Endothelial cell of umbilical vein (primary cell): Measurements from ENCODE around the gene MRM2. TPM values are rescaled to one million over a fixed set of nuclear protein-coding genes. Genes with fewer than 3 reads are reported as not detected.
A peak's percentile ranks its signal among the peaks of the same experiment; 100 is the strongest.

ENCODE experiments used
- BruUV-seq: library from RNA; stranded (reverse); fragments of 400-500 nt; replicated peaks from 2 replicates; lab custom pipeline; 2021; lab: Mats Ljungman, UMichigan
- CTCF ChIA-PET: fragments of 300-600, 350-600 bp; sonication (Branson Sonifier 250); formaldehyde crosslinking; loops from one replicate; lab custom pipeline; 2021; ENCODE audit warnings: antibody characterized with exemption, inconsistent platforms; lab: Charles Lee
- POLR2A ChIA-PET: fragments of 300-600, 350-600 bp; sonication (Branson Sonifier 250); formaldehyde crosslinking; loops from one replicate; lab custom pipeline; 2021; ENCODE audit warnings: antibody characterized with exemption, inconsistent platforms; lab: Charles Lee
- DNase-seq: peaks from one replicate; pipeline ENCODE4 v3.0.0-alpha.2; 2011; ENCODE audit warnings: low read depth, low spot score
- FAIRE-seq: peaks from 2 replicates; lab custom pipeline; 2011; peaks lifted over from hg19 to GRCh38; lab: Jason Lieb, UNC
- H2AFZ ChIP-seq: 2 replicates; pipeline ENCODE4 v1.6.0; 2012; ENCODE audit warnings: low read depth, low read length, control low read depth, inconsistent platforms
- H3K27ac ChIP-seq: 2 replicates; pipeline ENCODE4 v1.5.1; 2011; ENCODE audit warnings: low read depth, mild to moderate bottlenecking, control low read depth, low read length, moderate library complexity; ENCODE audit not compliant: insufficient read depth
- H3K27me3 ChIP-seq, 2 experiments: 2 replicates each; pipeline versions ENCODE4 v1.6.0 to v1.6.1; 2011; ENCODE audit warnings: low read length in 2 of 2, mixed read lengths in 1 of 2; ENCODE audit not compliant: control insufficient read depth in 2 of 2, insufficient read depth in 2 of 2
- H3K36me3 ChIP-seq, 2 experiments: 2 replicates in 1 of 2; 3 replicates in 1 of 2; pipeline ENCODE4 v1.5.1; 2011; ENCODE audit warnings: low read length in 2 of 2, mild to moderate bottlenecking in 1 of 2, moderate library complexity in 1 of 2; ENCODE audit not compliant: control insufficient read depth in 2 of 2, insufficient read depth in 2 of 2; ENCODE audit errors: extremely low read depth in 1 of 2
- H3K4me1 ChIP-seq: 3 replicates; pipeline ENCODE4 v1.5.1; 2011; ENCODE audit warnings: mild to moderate bottlenecking, low read length; ENCODE audit not compliant: control insufficient read depth, insufficient read depth; ENCODE audit errors: extremely low read depth
- H3K4me2 ChIP-seq: 2 replicates; pipeline ENCODE4 v1.6.1; 2011; ENCODE audit warnings: low read length, control low read depth, mixed read lengths; ENCODE audit not compliant: insufficient read depth
- H3K4me3 ChIP-seq, 3 experiments: fragments of 200-600 bp in 1 of 3; sonication (generic), shearing (Covaris generic) in 1 of 3; replicated peaks in 1 of 3; 2 replicates each; pipeline ENCODE4 v1.5.1; 2011 to 2016; ENCODE audit warnings: control low read depth in 3 of 3, low read length in 3 of 3, mild to moderate bottlenecking in 2 of 3, inconsistent platforms in 1 of 3, low read depth in 1 of 3, moderate library complexity in 1 of 3; ENCODE audit not compliant: insufficient read depth in 1 of 3
- H3K79me2 ChIP-seq: 2 replicates; pipeline ENCODE4 v1.6.0; 2012; ENCODE audit warnings: low read length, inconsistent platforms; ENCODE audit not compliant: control insufficient read depth, insufficient read depth
- H3K9ac ChIP-seq: replicated peaks from 2 replicates; pipeline ENCODE3; 2011; ENCODE audit warnings: low read length, control low read depth; ENCODE audit not compliant: insufficient read depth; ENCODE audit errors: extremely low read depth
- H3K9me1 ChIP-seq: replicated peaks from 3 replicates; pipeline ENCODE4 v1.6.0; 2011; ENCODE audit warnings: mild to moderate bottlenecking, low read length; ENCODE audit not compliant: control insufficient read depth, insufficient read depth; ENCODE audit errors: extremely low read depth
- H3K9me3 ChIP-seq: replicated peaks from 2 replicates; pipeline ENCODE4 v1.5.1; 2012; ENCODE audit warnings: low read length, inconsistent platforms; ENCODE audit not compliant: control insufficient read depth, insufficient read depth
- H4K20me1 ChIP-seq: replicated peaks from 2 replicates; pipeline ENCODE3; 2011; ENCODE audit warnings: mild to moderate bottlenecking, low read length; ENCODE audit not compliant: control insufficient read depth, insufficient read depth; ENCODE audit errors: extremely low read depth
- EZH2 ChIP-seq: IDR thresholded peaks from 2 replicates; pipeline ENCODE4 v1.6.1; 2012; ENCODE audit warnings: borderline replicate concordance, low read depth, mild to moderate bottlenecking, moderate library complexity, low read length, inconsistent platforms; ENCODE audit not compliant: severe bottlenecking
- JUN ChIP-seq: IDR thresholded peaks from 2 replicates; pipeline ENCODE4 v1.6.1; 2011; ENCODE audit warnings: borderline replicate concordance, low read depth; ENCODE audit not compliant: insufficient read length, insufficient read depth
- POLR2A ChIP-seq: IDR thresholded peaks from 2 replicates; pipeline ENCODE4 v1.6.1; 2012; ENCODE audit warnings: low read depth, mild to moderate bottlenecking, control low read depth, low read length
- dilution Hi-C: fragments of 300-500 bp; cut with MboI; formaldehyde crosslinking; loops from one replicate; pipeline ENCODE4 v1.15.0; 2019; ENCODE audit warnings: low sequenced_read_pairs; ENCODE audit not compliant: extremely low pct_ligation_motif_present
- intact Hi-C: fragments of 100-400 bp; cut with micrococcal nuclease; formaldehyde crosslinking; loops from one replicate; pipeline ENCODE4 v1.10.0; 2022
- polyA plus RNA-seq, 4 experiments: library from polyadenylated mRNA; depleted of rRNA in 3 of 4; stranded (reverse) in 3 of 4; unstranded in 1 of 4; fragments of >200 nt; gene quantifications; 2 replicates each; pipeline versions ENCODE4 v1.2.1 to v1.2.3, GENCODE V29; 2011 to 2012; ENCODE audit warnings: missing spikeins in 1 of 4
- total RNA-seq: library from RNA; stranded (reverse); gene quantifications from 2 replicates; pipeline ENCODE4 v1.2.3, GENCODE V29; 2021
- TF ChIP-seq, protein P1 (sequence below), 2 donors: IDR thresholded peaks; 1 replicate in 1 of 2; 2 replicates in 1 of 2; pipeline ENCODE4 v1.5.1; 2011; ENCODE audit warnings: low read length in 2 of 2, mild to moderate bottlenecking in 2 of 2, moderate library complexity in 2 of 2, control low read depth in 1 of 2, inconsistent platforms in 1 of 2, low read depth in 1 of 2; ENCODE audit not compliant: insufficient read depth in 1 of 2; ENCODE audit errors: extremely low read depth in 1 of 2
- TF ChIP-seq, protein P2 (sequence below): IDR thresholded peaks from 2 replicates; pipeline ENCODE4 v1.6.1; 2011; ENCODE audit not compliant: insufficient read depth, insufficient read length

The MRM2 gene
- total and polyA plus RNA-seq, 2 donors (not counting 3 experiments of a cell fraction or from before 2014, with no cell fraction given) = 10.6 to 20.8 TPM

DNA sequence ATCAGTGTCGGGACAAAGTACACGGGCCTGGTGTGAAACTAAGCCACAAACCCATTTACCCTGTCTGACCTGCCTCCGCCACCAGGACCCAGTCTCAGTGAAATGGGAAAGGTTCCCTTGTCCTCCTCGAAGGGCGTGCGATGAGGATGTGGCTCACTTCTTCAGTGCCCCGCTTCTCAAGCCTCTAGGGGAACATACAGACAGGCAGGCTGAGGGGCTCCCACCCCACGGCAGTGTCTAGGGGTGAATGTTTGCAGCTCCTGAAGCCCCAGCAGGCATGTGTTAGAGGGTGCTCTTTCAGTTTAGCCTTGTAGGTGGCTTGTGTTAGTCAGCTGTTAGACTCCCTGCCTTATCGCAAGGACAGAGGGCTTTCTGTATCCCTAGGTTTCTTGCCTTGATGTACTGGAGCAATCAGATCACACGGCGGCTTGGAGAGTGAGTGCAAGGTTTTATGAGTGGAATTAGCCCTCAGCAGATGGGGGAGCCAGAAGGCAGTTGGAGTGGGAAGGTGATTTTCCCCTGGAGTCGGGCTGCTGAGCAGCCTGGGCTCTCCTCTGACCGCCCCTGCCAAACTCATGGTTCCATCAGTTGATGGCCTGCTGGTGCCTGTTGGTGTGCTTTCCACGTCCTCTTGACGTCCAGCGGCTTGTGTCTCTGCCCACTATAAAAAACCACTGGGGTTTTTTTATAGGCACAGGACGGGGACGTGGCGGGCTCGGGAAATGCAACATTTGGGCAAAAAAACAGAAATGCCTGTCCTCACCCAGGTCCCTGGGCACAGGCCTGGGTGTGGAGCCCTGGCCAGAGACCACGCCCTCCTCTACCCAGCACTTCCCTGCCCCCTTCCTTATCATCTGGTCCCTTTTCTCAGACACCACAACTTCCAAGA lies 780 bp upstream of the MRM2 start:
- Histone ChIP-seq H3K9me3 (no peaks in the 10 kb centered on the region), H3K4me2 (peak overlapping the region; percentile 75), H3K79me2 (peaks cover 15% of the 10 kb centered on the region), H3K9me1 (no peaks in the 10 kb centered on the region), H3K27ac (peak overlapping the region; percentile 19), H4K20me1 (no peaks in the 10 kb centered on the region), H2AFZ (peak overlapping the region; percentile 77), H3K27me3 (no peaks in the 10 kb centered on the region), H3K9ac (peak overlapping the region; percentile 61), H3K36me3 (peaks cover 3 to 12% of the 10 kb centered on the region in 2 experiments), H3K4me1 (peaks cover 6% of the 10 kb centered on the region), H3K4me3 (peak overlapping the region; percentile 61 to 99 (median 67))
- intact Hi-C loops = loop anchor here (1.0 kb wide), 1 partner anchor 10 kb away; the partner anchor contains the start of gene MAD1L1
- dilution Hi-C loops = no loop called here
- POLR2A ChIA-PET = interaction anchor here (0.6 to 1.1 kb wide), 2 partner anchors 11 to 109 kb away, joined by 3 to 9 read pairs; no protein-coding TSS in a partner anchor
- FAIRE-seq = peak; percentile 84
- TF ChIP-seq POLR2A (no peak), EZH2 (no peak), JUN (no peak)
- TF ChIP-seq, protein P1, sequence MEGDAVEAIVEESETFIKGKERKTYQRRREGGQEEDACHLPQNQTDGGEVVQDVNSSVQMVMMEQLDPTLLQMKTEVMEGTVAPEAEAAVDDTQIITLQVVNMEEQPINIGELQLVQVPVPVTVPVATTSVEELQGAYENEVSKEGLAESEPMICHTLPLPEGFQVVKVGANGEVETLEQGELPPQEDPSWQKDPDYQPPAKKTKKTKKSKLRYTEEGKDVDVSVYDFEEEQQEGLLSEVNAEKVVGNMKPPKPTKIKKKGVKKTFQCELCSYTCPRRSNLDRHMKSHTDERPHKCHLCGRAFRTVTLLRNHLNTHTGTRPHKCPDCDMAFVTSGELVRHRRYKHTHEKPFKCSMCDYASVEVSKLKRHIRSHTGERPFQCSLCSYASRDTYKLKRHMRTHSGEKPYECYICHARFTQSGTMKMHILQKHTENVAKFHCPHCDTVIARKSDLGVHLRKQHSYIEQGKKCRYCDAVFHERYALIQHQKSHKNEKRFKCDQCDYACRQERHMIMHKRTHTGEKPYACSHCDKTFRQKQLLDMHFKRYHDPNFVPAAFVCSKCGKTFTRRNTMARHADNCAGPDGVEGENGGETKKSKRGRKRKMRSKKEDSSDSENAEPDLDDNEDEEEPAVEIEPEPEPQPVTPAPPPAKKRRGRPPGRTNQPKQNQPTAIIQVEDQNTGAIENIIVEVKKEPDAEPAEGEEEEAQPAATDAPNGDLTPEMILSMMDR (IDR thresholded peaks at IDR 0.05; ENCODE audit: extremely low read depth in 1 of 2, insufficient read depth in 1 of 2, low read depth in 1 of 2, low read length in 2 of 2) = peak in 1 of 2 donors; percentile 4
- TF ChIP-seq, protein P2, sequence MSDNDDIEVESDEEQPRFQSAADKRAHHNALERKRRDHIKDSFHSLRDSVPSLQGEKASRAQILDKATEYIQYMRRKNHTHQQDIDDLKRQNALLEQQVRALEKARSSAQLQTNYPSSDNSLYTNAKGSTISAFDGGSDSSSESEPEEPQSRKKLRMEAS = no peak
- peak; percentile 28 for DNase-seq
- TSS peak; percentile 65 for BruUV-seq
- CTCF ChIA-PET = interaction anchor here (0.9 to 1.9 kb wide), 4 partner anchors 10 to 105 kb away, joined by 3 to 11 read pairs (median 4); partner anchors contain the start of gene MAD1L1
